Neural crest cell (in vitro differentiated cells): ENCODE data around the gene OASL. TPM values are rescaled to one million over a fixed set of nuclear protein-coding genes. Genes with fewer than 3 reads are reported as not detected.

Experiments
- DNase-seq: peaks from one replicate; pipeline ENCODE4 v3.0.0; 2021; ENCODE audit warnings: low read depth, mixed read lengths, low spot score
- H3K27ac Mint-ChIP-seq: one replicate; pipeline ENCODE4 v1.8.0; 2021; ENCODE audit warnings: mild to moderate bottlenecking, mixed read lengths; ENCODE audit not compliant: unreplicated experiment
- H3K27me3 Mint-ChIP-seq: 2 replicates; pipeline ENCODE4 v1.8.0; 2021; ENCODE audit warnings: low read depth, mild to moderate bottlenecking, mixed read lengths
- H3K36me3 Mint-ChIP-seq: 2 replicates; pipeline ENCODE4 v1.8.0; 2021; ENCODE audit warnings: low read depth, mild to moderate bottlenecking, mixed read lengths
- H3K4me1 Mint-ChIP-seq: 2 replicates; pipeline ENCODE4 v1.8.0; 2021; ENCODE audit warnings: mixed read lengths
- H3K4me3 Mint-ChIP-seq: one replicate; pipeline ENCODE4 v1.8.0; 2021; ENCODE audit warnings: mild to moderate bottlenecking, mixed read lengths
- H3K9me3 Mint-ChIP-seq: 2 replicates; pipeline ENCODE4 v1.8.0; 2021; ENCODE audit warnings: mixed read lengths
- CTCF ChIP-seq: fragments of 200-600 bp; sonication (generic); conservative IDR thresholded peaks from 2 replicates; pipeline ENCODE4 v1.5.0; 2021; ENCODE audit warnings: antibody characterized with exemption, mild to moderate bottlenecking
- total RNA-seq: library from RNA; stranded (reverse); gene quantifications from 2 replicates; pipeline ENCODE4 v1.2.1, GENCODE V29; 2021

OASL gene
- total RNA-seq, 1 donor from 2014 or later: not detected

DNA sequence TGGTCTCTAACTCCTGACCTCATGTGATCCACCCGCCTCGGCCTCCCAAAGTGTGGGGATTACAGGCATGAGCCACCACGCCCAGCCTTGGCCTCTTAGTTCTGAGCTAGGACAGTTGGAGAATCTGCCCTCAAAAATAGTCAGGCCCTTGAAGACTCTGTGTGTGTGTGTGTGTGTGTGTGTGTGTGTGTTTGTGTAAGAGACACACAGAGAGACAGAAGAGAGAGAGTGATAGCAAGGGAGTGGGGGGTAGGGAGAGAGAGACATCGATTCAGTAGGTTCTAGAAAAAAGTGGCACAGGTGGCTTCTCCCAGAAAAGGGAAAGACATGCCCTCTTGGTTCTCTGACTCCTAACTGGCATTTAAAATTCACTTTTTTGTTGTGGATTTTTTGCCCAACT, 55.3 kb downstream of the OASL start:
- Mint-ChIP-seq H3K4me3 (no peak overlapping the region), H3K27me3 (no peaks in the 10 kb centered on the region), H3K4me1 (peaks cover 14% of the 10 kb centered on the region), H3K9me3 (peaks cover 3% of the 10 kb centered on the region), H3K27ac (peak overlapping the region; percentile 46), H3K36me3 (no peaks in the 10 kb centered on the region)
- no peak for DNase-seq
- no peak for TF ChIP-seq CTCF

DNA sequence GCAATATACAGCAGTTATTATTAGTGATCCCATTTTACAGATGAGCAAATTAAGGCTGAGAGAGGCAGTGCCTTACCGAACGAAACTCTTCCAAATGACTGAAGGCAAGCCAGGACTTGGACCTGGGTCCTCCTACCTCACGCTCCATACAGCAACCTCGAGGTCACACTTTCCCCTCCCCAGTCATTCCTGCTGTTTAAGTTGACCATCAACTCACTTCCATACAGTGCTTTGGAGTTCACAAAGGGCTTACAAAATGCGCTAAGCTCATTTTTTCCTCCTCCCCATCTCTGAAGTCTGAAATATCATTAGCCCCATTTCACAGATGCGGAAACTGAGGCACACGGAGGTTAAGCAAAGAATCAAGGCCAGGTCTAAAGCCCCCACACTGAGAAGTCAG, 56.4 kb downstream of the OASL start:
- no peak overlapping the region for H3K27ac Mint-ChIP-seq
- no peaks in the 10 kb centered on the region for H3K9me3 Mint-ChIP-seq
- no peak for TF ChIP-seq CTCF
- no peaks in the 10 kb centered on the region for H3K27me3 Mint-ChIP-seq
- H3K4me1 Mint-ChIP-seq: peaks cover 14% of the 10 kb centered on the region
- DNase-seq: no peak
- no peaks in the 10 kb centered on the region for H3K36me3 Mint-ChIP-seq
- no peak overlapping the region for H3K4me3 Mint-ChIP-seq

DNA sequence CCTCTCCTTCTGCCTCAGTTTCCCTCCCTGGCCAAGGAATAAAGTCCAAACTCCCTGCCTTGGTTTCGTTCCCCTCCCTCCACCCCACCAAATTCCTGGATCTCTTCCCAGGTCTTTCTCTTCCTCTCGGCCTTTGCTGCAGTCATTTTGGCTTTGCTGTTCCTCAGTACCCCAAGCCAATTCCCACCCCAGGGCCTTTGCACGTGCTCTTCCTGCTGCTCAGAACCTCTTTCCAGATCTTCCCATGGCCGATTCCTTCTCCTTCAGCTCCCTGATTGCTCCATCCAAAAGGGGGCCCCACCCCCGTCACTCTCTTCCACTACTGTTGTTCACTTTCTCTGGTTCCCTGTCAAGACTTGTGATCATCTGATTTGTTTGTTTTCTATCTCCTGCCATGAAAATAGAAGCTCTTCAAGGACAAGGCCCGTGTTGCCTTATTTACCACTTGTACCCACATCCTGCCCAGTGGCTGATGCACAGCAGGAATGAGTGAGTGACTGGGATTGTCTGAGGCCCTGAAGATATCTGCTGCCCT, 57.6 kb downstream of the OASL start:
- Mint-ChIP-seq H3K36me3 (no peaks in the 10 kb centered on the region), H3K4me3 (no peak overlapping the region), H3K4me1 (peaks cover 14% of the 10 kb centered on the region), H3K27me3 (no peaks in the 10 kb centered on the region), H3K9me3 (no peaks in the 10 kb centered on the region), H3K27ac (peak overlapping the region; percentile 5)
- no peak for TF ChIP-seq CTCF
- DNase-seq: no peak

GRCh38 chr12:120980800-120981368, 58.2 kb downstream of the OASL start:
- Mint-ChIP-seq H3K27me3 (no peaks in the 10 kb centered on the region), H3K36me3 (no peaks in the 10 kb centered on the region), H3K4me1 (peaks cover 14% of the 10 kb centered on the region), H3K27ac (no peak overlapping the region), H3K9me3 (no peaks in the 10 kb centered on the region), H3K4me3 (no peak overlapping the region)
- TF ChIP-seq CTCF: no peak
- DNase-seq: no peak

DNA sequence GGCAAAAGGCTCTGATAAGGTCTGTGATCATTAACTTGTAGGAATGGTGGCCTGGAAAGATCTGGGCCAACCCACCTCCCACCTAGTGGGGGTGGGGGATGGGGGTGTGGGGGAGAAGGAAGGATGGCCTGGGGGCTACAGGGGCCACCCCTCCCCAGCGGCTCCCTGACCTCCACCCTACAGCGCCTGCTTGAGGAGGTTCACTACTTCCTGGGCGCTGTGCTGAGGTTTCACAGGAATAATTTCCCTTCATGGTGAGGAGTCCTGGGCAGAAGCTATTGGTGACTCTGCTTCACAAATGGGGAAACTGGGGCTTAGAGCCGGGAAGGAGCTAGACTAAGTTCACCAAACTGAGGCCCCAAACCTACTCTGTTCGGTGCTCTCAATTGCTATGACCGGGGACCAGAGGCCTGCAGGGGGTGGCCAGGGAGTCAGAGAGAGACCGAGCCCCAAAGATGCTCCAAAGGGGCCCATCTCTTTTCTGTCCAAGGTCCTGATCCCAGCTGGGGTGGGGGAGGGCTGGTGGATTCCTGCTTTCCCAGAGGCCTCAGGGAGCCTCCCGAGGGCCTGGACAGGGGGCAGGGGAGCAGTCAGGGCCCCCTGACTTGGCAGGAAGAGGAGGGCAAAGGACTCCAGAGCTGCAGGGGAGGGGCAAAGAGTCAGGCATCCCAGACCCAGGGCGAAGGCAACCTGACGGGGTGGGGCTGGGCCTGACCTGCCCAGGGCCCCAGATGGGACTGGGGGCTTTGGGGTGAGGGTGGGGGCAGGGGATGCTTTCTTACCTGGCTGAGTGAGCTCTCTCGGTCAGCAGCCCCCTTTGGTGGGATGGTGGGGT, 59.0 kb downstream of the OASL start:
- no peak overlapping the region for H3K27ac Mint-ChIP-seq
- no peaks in the 10 kb centered on the region for H3K36me3 Mint-ChIP-seq
- no peak overlapping the region for H3K4me3 Mint-ChIP-seq
- peaks cover 14% of the 10 kb centered on the region for H3K4me1 Mint-ChIP-seq
- H3K27me3 Mint-ChIP-seq: no peaks in the 10 kb centered on the region
- no peaks in the 10 kb centered on the region for H3K9me3 Mint-ChIP-seq
- DNase-seq: no peak
- TF ChIP-seq CTCF: no peak
